Erythroblast (primary cell): ENCODE measurements around the gene COL5A1.

Experiments
- GATA1 ChIP-seq: IDR thresholded peaks from 2 replicates; pipeline ENCODE4 v1.6.1; 2011; ENCODE audit warnings: low read depth, mild to moderate bottlenecking, control low read depth, low read length, moderate library complexity
- POLR2A ChIP-seq: IDR thresholded peaks from 2 replicates; pipeline ENCODE4 v1.6.1; 2011; ENCODE audit warnings: mild to moderate bottlenecking, low read length

- TF ChIP-seq POLR2A (no peak), GATA1 (no peak)
Measured at GRCh38 chr9:134680393-134681060, 38.9 kb downstream of the COL5A1 start.
